SK-N-MC (cell line): ENCODE data around the gene CTNNAL1.

Experiments used
- DNase-seq: peaks from one replicate; pipeline ENCODE4 v3.0.0-alpha.2; 2011; ENCODE audit warnings: low read depth, low spot score
- H3K27ac ChIP-seq: fragments of 200-600 bp; sonication (generic); 2 replicates; pipeline ENCODE4 v1.5.1; 2016; ENCODE audit warnings: mixed run types
- H3K36me3 ChIP-seq: fragments of 200-600 bp; sonication (generic); 2 replicates; pipeline ENCODE4 v1.6.1; 2017; ENCODE audit warnings: antibody characterized with exemption, low read length, mixed read lengths; ENCODE audit not compliant: insufficient read depth
- H3K4me3 ChIP-seq: fragments of 200-600 bp; sonication (generic); 2 replicates; pipeline ENCODE4 v1.5.1; 2016
- H3K9ac ChIP-seq: fragments of 200-600 bp; sonication (generic); 2 replicates; pipeline ENCODE4 v1.8.0; 2017; ENCODE audit warnings: mixed run types, mixed read lengths; ENCODE audit not compliant: insufficient read length
- H3K9me3 ChIP-seq: fragments of 200-600 bp; sonication (generic); 2 replicates; pipeline ENCODE4 v1.6.1; 2017; ENCODE audit warnings: low read depth, mild to moderate bottlenecking, antibody characterized with exemption, low read length, moderate library complexity, mixed read lengths
- EZH2 ChIP-seq: fragments of 200-600 bp; sonication (generic); IDR thresholded peaks from one replicate; pipeline ENCODE4 v1.6.1; 2017; ENCODE audit warnings: antibody characterized with exemption
- FOXP2 ChIP-seq: optimal IDR thresholded peaks from 2 replicates; pipeline ENCODE3; 2011; ENCODE audit warnings: mild to moderate bottlenecking, moderate library complexity; ENCODE audit not compliant: insufficient read depth; ENCODE audit errors: extremely low read length, control extremely low read depth
- POLR2AphosphoS5 ChIP-seq: IDR thresholded peaks from 2 replicates; pipeline ENCODE4 v1.6.1; 2012; ENCODE audit warnings: mild to moderate bottlenecking, low read depth, low read length, borderline replicate concordance

Gene CTNNAL1

DNA sequence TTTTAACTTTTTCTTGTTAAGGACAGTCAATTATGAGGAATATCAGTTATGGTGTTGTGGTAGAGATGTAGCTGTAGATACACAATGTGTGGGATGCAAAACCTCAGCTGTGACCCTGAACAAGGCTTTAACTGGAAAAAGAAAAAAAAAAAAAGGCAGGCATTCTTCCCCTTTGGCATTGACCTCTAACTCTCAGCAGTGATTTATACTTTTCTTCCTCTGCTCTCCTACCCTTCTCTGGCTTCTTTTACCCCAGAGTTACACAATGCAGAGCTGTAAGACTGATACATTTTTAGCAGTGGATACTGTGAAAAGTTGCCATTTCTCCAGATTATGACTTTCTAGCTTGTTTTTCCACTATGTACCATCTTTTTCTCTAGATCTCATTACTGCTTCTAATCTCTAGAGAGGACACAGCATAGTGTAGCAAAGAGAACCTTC lies 2.0 kb downstream of the CTNNAL1 start:
- DNase-seq, result no peak
- H3K9ac ChIP-seq, result no peak overlapping the region
- H3K4me3 ChIP-seq, result no peak overlapping the region
- no peak for TF ChIP-seq POLR2AphosphoS5
- no peak for TF ChIP-seq EZH2
- TF ChIP-seq FOXP2, result no peak
- no peaks in the 10 kb centered on the region for H3K9me3 ChIP-seq
- H3K27ac ChIP-seq, result no peak overlapping the region
- H3K36me3 ChIP-seq, result no peaks in the 10 kb centered on the region

DNA sequence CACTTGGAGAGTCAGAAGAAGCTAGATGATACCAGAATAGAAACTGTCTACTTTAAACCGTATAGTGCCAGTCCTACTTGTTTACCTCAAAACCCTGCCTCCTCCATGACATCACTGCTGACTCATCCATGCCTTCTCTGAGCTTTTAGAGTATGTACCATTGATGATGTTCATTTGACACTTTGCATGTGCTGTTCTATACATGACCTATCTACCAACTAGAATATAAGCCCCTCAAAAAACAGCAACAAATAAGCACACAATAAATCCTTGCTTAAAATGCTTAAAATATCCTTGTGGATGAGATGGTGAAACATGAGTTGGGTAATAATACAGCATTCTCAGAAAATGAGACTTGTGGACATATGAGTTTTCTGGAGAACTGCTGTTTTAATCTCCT lies 2.6 kb downstream of the CTNNAL1 start:
- TF ChIP-seq POLR2AphosphoS5 (no peak), FOXP2 (no peak), EZH2 (no peak)
- Histone ChIP-seq H3K27ac (no peak overlapping the region), H3K9me3 (no peaks in the 10 kb centered on the region), H3K4me3 (no peak overlapping the region), H3K9ac (no peak overlapping the region), H3K36me3 (no peaks in the 10 kb centered on the region)
- DNase-seq, result no peak

DNA sequence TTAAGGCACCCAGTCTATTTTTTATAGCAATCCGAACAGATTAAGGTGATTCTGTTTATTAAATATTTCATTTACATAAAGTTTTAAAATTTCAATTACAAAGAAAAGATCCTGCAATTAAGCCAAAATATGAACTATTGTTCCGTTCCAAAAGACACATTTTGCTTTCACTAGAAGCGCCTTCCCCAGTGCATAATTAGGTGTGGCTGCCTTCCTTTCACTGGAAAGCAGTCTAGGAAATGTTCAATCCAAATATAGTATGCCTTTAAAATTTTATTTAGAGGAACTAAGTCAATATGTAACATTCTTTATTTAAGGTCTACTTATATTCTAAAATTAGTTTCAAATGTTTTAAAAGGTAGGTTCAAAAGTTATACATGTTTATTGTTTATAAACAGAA lies 7.6 kb downstream of the CTNNAL1 start:
- no peak for DNase-seq
- no peak for TF ChIP-seq FOXP2
- no peak for TF ChIP-seq EZH2
- TF ChIP-seq POLR2AphosphoS5, result no peak
- no peak overlapping the region for H3K4me3 ChIP-seq
- H3K36me3 ChIP-seq, result peaks cover 8% of the 10 kb centered on the region; the same call in 1 of the 2 replicates
- H3K27ac ChIP-seq, result no peak overlapping the region
- H3K9ac ChIP-seq, result no peak overlapping the region
- peaks cover 5% of the 10 kb centered on the region; the same call in 1 of the 2 replicates for H3K9me3 ChIP-seq

DNA sequence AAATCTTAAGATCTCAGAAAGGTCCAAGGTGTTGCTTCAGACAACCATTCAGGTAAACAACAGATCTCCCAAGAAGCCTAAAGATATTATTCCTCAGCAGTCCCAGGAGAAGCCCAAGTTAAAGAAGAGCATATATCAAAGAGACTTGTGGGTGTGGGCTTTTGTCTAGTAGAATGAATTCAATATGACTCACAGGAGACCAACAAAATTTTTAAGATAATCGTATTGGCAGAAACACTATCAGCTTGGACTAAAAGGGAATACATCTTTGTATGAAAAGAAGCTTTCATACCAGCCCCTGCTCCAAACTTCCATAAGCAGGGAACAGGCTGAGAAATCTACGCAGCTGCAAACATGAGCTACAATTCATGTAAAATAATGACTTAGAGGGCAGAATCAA lies 10.2 kb downstream of the CTNNAL1 start:
- H3K9ac ChIP-seq, result no peak overlapping the region
- H3K4me3 ChIP-seq, result no peak overlapping the region
- DNase-seq, result no peak
- no peak for TF ChIP-seq EZH2
- TF ChIP-seq FOXP2, result no peak
- no peak for TF ChIP-seq POLR2AphosphoS5
- peaks cover 8% of the 10 kb centered on the region; the same call in 1 of the 2 replicates for H3K36me3 ChIP-seq
- H3K27ac ChIP-seq, result no peak overlapping the region
- peaks cover 5% of the 10 kb centered on the region; the same call in 1 of the 2 replicates for H3K9me3 ChIP-seq

DNA sequence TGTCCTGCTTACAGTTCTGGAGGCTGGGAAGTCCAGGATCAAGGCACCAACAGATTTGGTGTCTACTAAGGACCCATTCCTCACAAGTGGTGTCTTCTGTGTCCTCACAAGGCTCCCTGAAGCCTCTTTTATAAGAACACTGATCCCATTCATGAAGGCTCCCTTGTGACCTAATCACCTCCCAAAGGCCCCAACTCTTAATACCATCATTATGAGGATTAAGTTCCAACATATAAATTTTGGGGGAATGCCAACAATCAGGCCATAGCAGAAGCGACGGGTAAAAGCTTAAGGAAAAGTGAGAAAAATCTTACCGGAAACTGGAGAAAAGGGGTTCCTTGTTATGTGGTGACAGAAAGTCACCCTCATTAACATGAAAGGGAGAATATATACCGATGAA lies 11.2 kb downstream of the CTNNAL1 start:
- no peak for DNase-seq
- peaks cover 5% of the 10 kb centered on the region; the same call in 1 of the 2 replicates for H3K9me3 ChIP-seq
- H3K36me3 ChIP-seq, result peaks cover 8% of the 10 kb centered on the region; the same call in 1 of the 2 replicates
- no peak overlapping the region for H3K27ac ChIP-seq
- no peak for TF ChIP-seq EZH2
- no peak for TF ChIP-seq POLR2AphosphoS5
- TF ChIP-seq FOXP2, result no peak
- no peak overlapping the region for H3K4me3 ChIP-seq
- no peak overlapping the region for H3K9ac ChIP-seq

DNA sequence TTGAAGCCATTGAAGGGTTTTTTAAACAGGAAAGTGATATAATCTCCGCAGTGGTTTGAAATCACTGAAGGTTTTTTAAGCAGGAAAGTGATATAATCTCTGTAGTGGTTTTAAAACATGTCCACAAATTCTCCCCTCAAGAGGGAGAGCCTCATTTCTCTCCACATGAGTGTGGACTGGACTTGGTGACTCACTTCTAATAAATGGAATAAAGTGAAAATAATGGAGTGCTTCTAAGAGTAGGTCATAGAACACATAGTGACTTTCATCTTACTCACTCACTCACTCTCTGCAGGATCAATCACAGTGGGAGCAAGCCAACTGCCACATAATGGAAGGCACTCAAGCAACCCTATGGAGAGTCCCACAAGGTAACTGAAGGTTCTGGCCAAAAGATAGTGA lies 12.0 kb downstream of the CTNNAL1 start:
- no peak for DNase-seq
- Histone ChIP-seq H3K4me3 (no peak overlapping the region), H3K9ac (no peak overlapping the region), H3K36me3 (peaks cover 8% of the 10 kb centered on the region; the same call in 1 of the 2 replicates), H3K27ac (no peak overlapping the region), H3K9me3 (peaks cover 5% of the 10 kb centered on the region; the same call in 1 of the 2 replicates)
- no peak for TF ChIP-seq FOXP2
- no peak for TF ChIP-seq POLR2AphosphoS5
- no peak for TF ChIP-seq EZH2

DNA sequence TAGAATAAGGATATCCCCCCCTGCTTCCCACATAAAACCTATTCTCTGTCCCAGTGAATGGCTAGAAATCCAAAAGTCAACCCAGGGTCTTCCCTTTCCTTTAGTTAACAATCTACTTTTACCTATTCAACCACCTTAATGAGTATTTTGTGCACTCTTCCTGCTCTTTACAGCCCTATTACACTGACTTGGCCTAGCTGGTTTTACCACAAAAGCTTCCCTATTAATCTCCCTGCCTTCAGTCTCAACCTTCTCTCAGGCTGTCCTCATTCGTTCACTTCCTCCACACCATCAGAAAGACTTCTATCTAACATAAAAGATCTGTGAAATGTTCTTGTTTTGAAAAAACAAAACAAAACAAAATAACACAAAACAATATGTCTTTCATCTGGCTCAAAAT lies 16.2 kb downstream of the CTNNAL1 start:
- no peak overlapping the region for H3K4me3 ChIP-seq
- TF ChIP-seq EZH2 (no peak), POLR2AphosphoS5 (no peak), FOXP2 (no peak)
- H3K36me3 ChIP-seq, result no peaks in the 10 kb centered on the region
- H3K9ac ChIP-seq, result no peak overlapping the region
- DNase-seq, result no peak
- H3K27ac ChIP-seq, result no peak overlapping the region
- H3K9me3 ChIP-seq, result no peaks in the 10 kb centered on the region

DNA sequence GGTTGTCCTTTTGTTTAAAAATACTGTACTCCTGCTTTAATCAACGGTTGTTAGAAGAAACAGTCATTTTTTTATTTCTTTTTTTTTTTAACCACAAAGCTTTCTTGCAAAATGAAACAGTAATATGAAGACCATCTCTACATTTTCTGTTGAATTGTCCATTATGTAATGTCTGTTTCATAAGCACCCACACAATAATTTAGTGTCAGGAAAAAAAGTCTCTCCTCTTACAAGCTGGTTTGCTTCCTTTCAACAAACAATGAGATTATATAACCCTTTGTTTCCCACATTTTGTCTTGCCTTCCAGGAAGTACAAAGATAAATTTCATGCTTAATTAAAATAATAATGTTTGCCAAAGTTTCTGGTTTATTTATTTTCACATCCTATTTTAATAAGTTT lies 16.7 kb downstream of the CTNNAL1 start:
- Histone ChIP-seq H3K9ac (no peak overlapping the region), H3K36me3 (no peaks in the 10 kb centered on the region), H3K27ac (no peak overlapping the region), H3K9me3 (no peaks in the 10 kb centered on the region), H3K4me3 (no peak overlapping the region)
- TF ChIP-seq POLR2AphosphoS5 (no peak), EZH2 (no peak), FOXP2 (no peak)
- DNase-seq, result no peak

DNA sequence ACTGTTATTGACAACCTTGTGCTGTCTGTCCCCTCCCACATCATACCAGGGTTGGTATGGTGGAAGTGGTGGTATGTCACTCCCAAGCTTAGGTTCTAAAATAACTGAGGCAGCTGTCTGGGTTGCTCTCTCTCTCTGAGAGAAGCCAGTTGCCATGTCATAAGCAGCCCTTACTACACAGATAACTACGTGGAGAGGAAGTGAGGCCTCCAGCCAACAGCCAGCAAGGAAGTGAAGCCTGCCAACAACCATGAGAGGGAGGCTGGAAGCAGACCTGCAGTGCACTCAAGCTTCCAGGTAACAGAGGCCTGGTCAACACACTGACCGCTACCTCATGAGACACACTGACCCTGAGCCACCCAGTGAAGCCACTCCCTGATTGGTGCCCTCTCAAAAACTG lies 18.6 kb downstream of the CTNNAL1 start:
- Histone ChIP-seq H3K9me3 (no peaks in the 10 kb centered on the region), H3K9ac (no peak overlapping the region), H3K4me3 (no peak overlapping the region), H3K36me3 (0 out of 2 replicates have a peak, but pooled peaks cover 5% of the 10 kb centered on the region), H3K27ac (no peak overlapping the region)
- DNase-seq, result no peak
- TF ChIP-seq POLR2AphosphoS5, result no peak
- no peak for TF ChIP-seq EZH2
- TF ChIP-seq FOXP2, result no peak

DNA sequence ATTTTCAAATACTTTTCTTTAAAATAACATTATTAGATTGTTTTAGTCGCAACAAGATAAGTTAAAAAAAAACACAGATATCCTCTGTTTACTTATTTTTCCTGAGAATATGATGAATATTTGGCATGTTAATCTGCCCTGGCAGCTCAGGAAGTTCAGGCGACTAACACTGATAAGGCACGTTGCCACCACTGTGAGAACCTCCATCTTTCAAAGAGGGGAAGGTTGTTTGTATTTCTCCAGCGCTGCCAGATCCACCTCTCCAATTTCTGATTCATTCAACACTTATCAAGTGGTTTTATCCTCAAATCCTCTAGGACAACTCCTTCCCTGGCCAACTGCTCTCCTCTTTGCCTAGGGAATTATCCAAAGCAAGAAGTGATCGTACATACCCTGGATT lies 21.8 kb downstream of the CTNNAL1 start:
- Histone ChIP-seq H3K9me3 (no peaks in the 10 kb centered on the region), H3K27ac (no peak overlapping the region), H3K9ac (no peak overlapping the region), H3K36me3 (peaks cover 16% of the 10 kb centered on the region; the same call in 1 of the 2 replicates), H3K4me3 (no peak overlapping the region)
- DNase-seq, result no peak
- TF ChIP-seq FOXP2, result no peak
